ENCODE results near the gene IFIT1. TPM values are rescaled to one million over a fixed set of nuclear protein-coding genes. Genes with fewer than 3 reads are reported as not detected.
A peak's percentile ranks its signal among the peaks of the same experiment; 100 is the strongest.

IFIT1 gene
- total RNA-seq, 1 experiment from 2014 or later: 3.4 TPM

DNA sequence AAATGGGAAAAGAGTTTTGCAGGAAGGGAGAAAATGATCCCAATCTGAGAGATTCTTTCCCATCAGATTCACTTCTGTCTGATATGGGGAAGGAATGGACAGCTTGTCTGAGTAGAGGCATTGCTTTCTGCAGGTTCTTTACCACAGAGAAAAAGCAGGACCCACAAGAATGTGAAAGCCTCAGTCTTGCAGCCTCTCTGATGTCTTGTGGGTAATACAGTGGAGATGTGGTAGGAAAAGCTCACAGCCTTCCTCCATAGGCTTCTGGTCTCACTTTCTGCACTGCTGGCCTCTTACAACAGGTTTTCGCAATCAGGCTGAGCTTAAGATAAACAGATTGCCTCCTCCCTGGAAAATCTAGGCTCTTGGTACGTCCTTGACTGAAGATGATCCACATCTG is 551 bp downstream of the IFIT1 start:
- DNase-seq: no peak
- Histone ChIP-seq H3K9me2 (ENCODE audit: insufficient read depth) (no peaks in the 10 kb centered on the region), H4K20me1 (ENCODE audit: insufficient read depth) (no peaks in the 10 kb centered on the region), H3K4me2 (peak overlapping the region; percentile 76), H3K79me2 (ENCODE audit: low read depth) (no peaks in the 10 kb centered on the region), H3K27ac (peak overlapping the region; percentile 22; the same call in 1 of the 2 replicates), H3K4me3 (peak overlapping the region; percentile 56; the same call in 1 of the 2 replicates), H3K27me3 (ENCODE audit: insufficient read depth, low read depth) (no peaks in the 10 kb centered on the region), H3K36me3 (ENCODE audit: low read depth) (no peaks in the 10 kb centered on the region), H3K4me1 (replicated peaks; ENCODE audit: insufficient read depth) (peaks cover 7% of the 10 kb centered on the region), H3K9me3 (ENCODE audit: insufficient read depth, low read depth) (no peaks in the 10 kb centered on the region; the same call in 1 of the 2 replicates), H3F3A (ENCODE audit: insufficient read depth, low read depth) (0 out of 2 replicates have a peak, but pooled peaks cover 5% of the 10 kb centered on the region), H2AFZ (no peak overlapping the region)
- intact Hi-C loops (cut with micrococcal nuclease; ENCODE audit: unreplicated experiment): no loop called here
- CTCF ChIA-PET: interaction anchor here (0.6 to 0.8 kb wide), 2 partner anchors 21 to 450 kb away, joined by 3 to 4 read pairs; partner anchors contain the start of gene IFIT5
- POLR2A ChIA-PET (ENCODE audit: unreplicated experiment): interaction anchor here (1.0 kb wide), 1 partner anchor 141 kb away, joined by 6 read pairs; the partner anchor contains the start of gene LIPA
- BruUV-seq (replicated peaks): no TSS peak
- no peak for TF ChIP-seq EZH2 (IDR thresholded peaks at IDR 0.05; ENCODE audit: low read depth)
- TF ChIP-seq, protein P1, sequence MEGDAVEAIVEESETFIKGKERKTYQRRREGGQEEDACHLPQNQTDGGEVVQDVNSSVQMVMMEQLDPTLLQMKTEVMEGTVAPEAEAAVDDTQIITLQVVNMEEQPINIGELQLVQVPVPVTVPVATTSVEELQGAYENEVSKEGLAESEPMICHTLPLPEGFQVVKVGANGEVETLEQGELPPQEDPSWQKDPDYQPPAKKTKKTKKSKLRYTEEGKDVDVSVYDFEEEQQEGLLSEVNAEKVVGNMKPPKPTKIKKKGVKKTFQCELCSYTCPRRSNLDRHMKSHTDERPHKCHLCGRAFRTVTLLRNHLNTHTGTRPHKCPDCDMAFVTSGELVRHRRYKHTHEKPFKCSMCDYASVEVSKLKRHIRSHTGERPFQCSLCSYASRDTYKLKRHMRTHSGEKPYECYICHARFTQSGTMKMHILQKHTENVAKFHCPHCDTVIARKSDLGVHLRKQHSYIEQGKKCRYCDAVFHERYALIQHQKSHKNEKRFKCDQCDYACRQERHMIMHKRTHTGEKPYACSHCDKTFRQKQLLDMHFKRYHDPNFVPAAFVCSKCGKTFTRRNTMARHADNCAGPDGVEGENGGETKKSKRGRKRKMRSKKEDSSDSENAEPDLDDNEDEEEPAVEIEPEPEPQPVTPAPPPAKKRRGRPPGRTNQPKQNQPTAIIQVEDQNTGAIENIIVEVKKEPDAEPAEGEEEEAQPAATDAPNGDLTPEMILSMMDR (conservative IDR thresholded peaks at IDR 0.05): no peak

DNA sequence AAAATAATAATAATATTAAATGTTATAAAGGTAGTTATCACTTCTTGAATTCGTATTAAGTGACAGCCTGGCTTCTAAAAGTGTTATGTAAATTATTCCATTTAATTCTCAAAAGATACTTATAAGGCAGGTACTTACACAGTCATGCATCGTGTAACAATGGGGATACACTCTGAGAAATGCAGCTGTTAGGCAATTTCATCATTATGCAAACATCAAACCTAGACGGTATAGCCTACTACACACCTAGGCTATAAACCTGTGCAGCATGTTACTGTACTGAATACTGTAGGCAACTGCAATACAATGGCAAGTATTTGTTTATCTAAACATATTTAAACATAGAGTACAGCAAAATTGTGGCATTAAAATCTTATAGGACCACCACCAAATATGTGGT is 1.5 kb downstream of the IFIT1 start:
- no peaks in the 10 kb centered on the region for H3K27me3 ChIP-seq (ENCODE audit: insufficient read depth, low read depth)
- no peak overlapping the region for H2AFZ ChIP-seq
- 0 out of 2 replicates have a peak, but pooled peaks cover 1% of the 10 kb centered on the region for H3F3A ChIP-seq (ENCODE audit: insufficient read depth, low read depth)
- H3K4me2 ChIP-seq: no peak overlapping the region
- no peaks in the 10 kb centered on the region for H3K79me2 ChIP-seq (ENCODE audit: low read depth)
- peaks cover 7% of the 10 kb centered on the region for H3K4me1 ChIP-seq (replicated peaks; ENCODE audit: insufficient read depth)
- no peak overlapping the region for H3K4me3 ChIP-seq
- ChIA-PET CTCF (no interaction called here), POLR2A (ENCODE audit: unreplicated experiment) (no interaction called here)
- no peaks in the 10 kb centered on the region for H3K9me2 ChIP-seq (ENCODE audit: insufficient read depth)
- BruUV-seq (replicated peaks): no TSS peak
- no peaks in the 10 kb centered on the region; the same call in 1 of the 2 replicates for H3K9me3 ChIP-seq (ENCODE audit: insufficient read depth, low read depth)
- intact Hi-C loops (cut with micrococcal nuclease; ENCODE audit: unreplicated experiment): no loop called here
- H3K27ac ChIP-seq: no peak overlapping the region
- no peaks in the 10 kb centered on the region for H3K36me3 ChIP-seq (ENCODE audit: low read depth)
- H4K20me1 ChIP-seq (ENCODE audit: insufficient read depth): no peaks in the 10 kb centered on the region
- DNase-seq: peak in 1 of 2 experiments; percentile 45
- TF ChIP-seq, protein P1 (conservative IDR thresholded peaks at IDR 0.05): no peak
- no peak for TF ChIP-seq EZH2 (IDR thresholded peaks at IDR 0.05; ENCODE audit: low read depth)

DNA sequence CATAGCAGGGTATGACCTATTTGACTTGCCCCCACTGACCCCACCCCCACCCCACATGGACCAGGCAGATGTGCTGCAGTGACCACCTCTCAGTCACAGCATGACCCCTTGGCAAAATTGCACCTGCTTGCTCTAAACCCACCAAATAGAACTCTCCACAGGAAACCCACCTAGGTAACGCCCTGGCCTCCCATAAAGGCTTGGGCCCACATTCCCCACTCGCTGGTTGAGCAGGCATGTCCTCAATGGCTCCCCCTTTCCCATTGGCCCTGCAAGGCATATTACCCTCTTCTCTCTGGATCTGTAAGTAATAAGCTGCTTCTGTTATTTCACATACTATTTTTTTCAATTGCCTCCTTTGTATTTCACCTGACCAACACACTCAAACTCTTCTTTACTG is 2.7 kb downstream of the IFIT1 start:
- CTCF ChIA-PET: no interaction called here
- no peak overlapping the region for H3K4me2 ChIP-seq
- no peak overlapping the region for H2AFZ ChIP-seq
- intact Hi-C loops (cut with micrococcal nuclease; ENCODE audit: unreplicated experiment): no loop called here
- peaks cover 7% of the 10 kb centered on the region for H3K4me1 ChIP-seq (replicated peaks; ENCODE audit: insufficient read depth)
- BruUV-seq (replicated peaks): no TSS peak
- H3K27ac ChIP-seq: no peak overlapping the region
- no peaks in the 10 kb centered on the region for H3K36me3 ChIP-seq (ENCODE audit: low read depth)
- no peaks in the 10 kb centered on the region for H3K9me2 ChIP-seq (ENCODE audit: insufficient read depth)
- TF ChIP-seq, protein P1 (conservative IDR thresholded peaks at IDR 0.05): no peak
- TF ChIP-seq EZH2 (IDR thresholded peaks at IDR 0.05; ENCODE audit: low read depth): no peak
- no peaks in the 10 kb centered on the region for H3K79me2 ChIP-seq (ENCODE audit: low read depth)
- no peaks in the 10 kb centered on the region for H4K20me1 ChIP-seq (ENCODE audit: insufficient read depth)
- H3K4me3 ChIP-seq: no peak overlapping the region
- no peaks in the 10 kb centered on the region; the same call in 1 of the 2 replicates for H3K9me3 ChIP-seq (ENCODE audit: insufficient read depth, low read depth)
- POLR2A ChIA-PET (ENCODE audit: unreplicated experiment): no interaction called here
- H3F3A ChIP-seq (ENCODE audit: insufficient read depth, low read depth): no peaks in the 10 kb centered on the region
- no peaks in the 10 kb centered on the region for H3K27me3 ChIP-seq (ENCODE audit: insufficient read depth, low read depth)
- DNase-seq: no peak

Measured in PC-9 (cell line).